Measurements from ENCODE around the gene APRT.

- no peak for TF ChIP-seq POLR2A (IDR thresholded peaks at IDR 0.05; ENCODE audit: low read depth, low read length)
- TF ChIP-seq KAT2A (conservative IDR thresholded peaks at IDR 0.05; ENCODE audit: control insufficient read depth, low read depth, low read length) = no peak
- no peak for TF ChIP-seq GABPA (IDR thresholded peaks at IDR 0.05; ENCODE audit: low read depth)
- no peak for TF ChIP-seq SIX5 (IDR thresholded peaks at IDR 0.05; ENCODE audit: low read depth, low read length, severe bottlenecking)
Observed at GRCh38 chr16:88775825-88776224, 35.9 kb downstream of the APRT start.

Data from GM12878 (cell line).